ENCODE measurements around the gene NDUFS7.

Gene NDUFS7

GRCh38 chr19:1407528-1408299, 24.0 kb downstream of the NDUFS7 start, which contains the start of gene DAZAP1:
Gene DAZAP1 (plus strand): TSS chr19:1407586. CDS start chr19:1407774, 188 bp downstream.
- H3K36me3 ChIP-seq (ENCODE audit: control insufficient read depth, insufficient read depth, low read length) = peaks cover 10% of the 10 kb centered on the region
- DNase-seq (ENCODE audit: extremely low read depth, insufficient read length) = no peak
- peak within 1 kb of the TSS; percentile 84 for H3K4me3 ChIP-seq (replicated peaks; ENCODE audit: low read depth, low read length)
- TF ChIP-seq CTCF (IDR thresholded peaks at IDR 0.05; ENCODE audit: insufficient read depth, low read length, poor library complexity, severe bottlenecking) = no peak
- no peaks in the 10 kb centered on the region for H3K27me3 ChIP-seq (replicated peaks; ENCODE audit: control insufficient read depth, insufficient read depth, low read length)

- Histone ChIP-seq H3K36me3 (ENCODE audit: control insufficient read depth, insufficient read depth, low read length) (peaks cover 10% of the 10 kb centered on the region), H3K4me3 (replicated peaks; ENCODE audit: low read depth, low read length) (peak overlapping the region; percentile 84), H3K27me3 (replicated peaks; ENCODE audit: control insufficient read depth, insufficient read depth, low read length) (no peaks in the 10 kb centered on the region)
- no peak for TF ChIP-seq CTCF (IDR thresholded peaks at IDR 0.05; ENCODE audit: insufficient read depth, low read length, poor library complexity, severe bottlenecking)
- peak; percentile 62 for DNase-seq (ENCODE audit: extremely low read depth, insufficient read length)
These were observed 24.8 kb downstream of the NDUFS7 start for GRCh38 chr19:1408300-1409203.

- DNase-seq (ENCODE audit: extremely low read depth, insufficient read length) = no peak
- H3K4me3 ChIP-seq (replicated peaks; ENCODE audit: low read depth, low read length) = peak overlapping the region; percentile 84
- H3K36me3 ChIP-seq (ENCODE audit: control insufficient read depth, insufficient read depth, low read length) = peaks cover 10% of the 10 kb centered on the region
These were observed 25.7 kb downstream of the NDUFS7 start for GRCh38 chr19:1409204-1410005.

GRCh38 chr19:1410136-1410786, 26.6 kb downstream of the NDUFS7 start:
- Histone ChIP-seq H3K27me3 (replicated peaks; ENCODE audit: control insufficient read depth, insufficient read depth, low read length) (no peaks in the 10 kb centered on the region), H3K4me3 (replicated peaks; ENCODE audit: low read depth, low read length) (peak overlapping the region; percentile 84; the same call in 1 of the 2 replicates), H3K36me3 (ENCODE audit: control insufficient read depth, insufficient read depth, low read length) (peaks cover 10% of the 10 kb centered on the region)
- no peak for TF ChIP-seq CTCF (IDR thresholded peaks at IDR 0.05; ENCODE audit: insufficient read depth, low read length, poor library complexity, severe bottlenecking)
- no peak for DNase-seq (ENCODE audit: extremely low read depth, insufficient read length)

More at GRCh38 chr19:1409204-1410005, 25.7 kb downstream of the NDUFS7 start:
- no peak for TF ChIP-seq CTCF (IDR thresholded peaks at IDR 0.05; ENCODE audit: insufficient read depth, low read length, poor library complexity, severe bottlenecking)
- H3K27me3 ChIP-seq (replicated peaks; ENCODE audit: control insufficient read depth, insufficient read depth, low read length) = no peaks in the 10 kb centered on the region

- TF ChIP-seq CTCF (IDR thresholded peaks at IDR 0.05; ENCODE audit: insufficient read depth, low read length, poor library complexity, severe bottlenecking) = no peak
- Histone ChIP-seq H3K36me3 (ENCODE audit: control insufficient read depth, insufficient read depth, low read length) (peaks cover 13% of the 10 kb centered on the region), H3K27me3 (replicated peaks; ENCODE audit: control insufficient read depth, insufficient read depth, low read length) (no peaks in the 10 kb centered on the region), H3K4me3 (replicated peaks; ENCODE audit: low read depth, low read length) (no peak overlapping the region)
- no peak for DNase-seq (ENCODE audit: extremely low read depth, insufficient read length)
These were observed 27.1 kb downstream of the NDUFS7 start for GRCh38 chr19:1410789-1411188.

All from GM06990 (cell line).